ENCODE data around the gene KLF18. TPM values are rescaled to one million over a fixed set of nuclear protein-coding genes. Genes with fewer than 3 reads are reported as not detected.

The KLF18 gene
- total RNA-seq, 1 experiment from 2014 or later = not detected

DNA sequence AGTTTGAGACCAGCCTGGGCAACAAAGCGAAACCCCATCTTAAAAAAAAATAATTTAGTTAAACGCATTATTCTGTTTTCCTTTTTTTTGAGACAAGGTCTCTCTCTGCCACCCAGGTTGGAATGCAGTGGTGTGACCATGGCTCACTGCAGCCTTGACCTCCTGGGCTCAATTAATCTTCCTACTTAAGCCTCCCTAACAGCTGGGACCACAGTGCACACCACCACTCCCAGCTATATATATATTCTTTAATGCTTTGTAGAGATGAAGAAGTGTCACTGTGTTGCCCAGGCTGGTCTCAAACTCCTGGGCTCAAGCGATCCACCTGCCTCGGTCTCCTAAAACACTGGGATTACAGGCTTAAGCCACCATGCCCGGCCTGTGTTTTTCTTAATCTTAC is 30.5 kb downstream of the KLF18 start:
- TF ChIP-seq, protein P1, sequence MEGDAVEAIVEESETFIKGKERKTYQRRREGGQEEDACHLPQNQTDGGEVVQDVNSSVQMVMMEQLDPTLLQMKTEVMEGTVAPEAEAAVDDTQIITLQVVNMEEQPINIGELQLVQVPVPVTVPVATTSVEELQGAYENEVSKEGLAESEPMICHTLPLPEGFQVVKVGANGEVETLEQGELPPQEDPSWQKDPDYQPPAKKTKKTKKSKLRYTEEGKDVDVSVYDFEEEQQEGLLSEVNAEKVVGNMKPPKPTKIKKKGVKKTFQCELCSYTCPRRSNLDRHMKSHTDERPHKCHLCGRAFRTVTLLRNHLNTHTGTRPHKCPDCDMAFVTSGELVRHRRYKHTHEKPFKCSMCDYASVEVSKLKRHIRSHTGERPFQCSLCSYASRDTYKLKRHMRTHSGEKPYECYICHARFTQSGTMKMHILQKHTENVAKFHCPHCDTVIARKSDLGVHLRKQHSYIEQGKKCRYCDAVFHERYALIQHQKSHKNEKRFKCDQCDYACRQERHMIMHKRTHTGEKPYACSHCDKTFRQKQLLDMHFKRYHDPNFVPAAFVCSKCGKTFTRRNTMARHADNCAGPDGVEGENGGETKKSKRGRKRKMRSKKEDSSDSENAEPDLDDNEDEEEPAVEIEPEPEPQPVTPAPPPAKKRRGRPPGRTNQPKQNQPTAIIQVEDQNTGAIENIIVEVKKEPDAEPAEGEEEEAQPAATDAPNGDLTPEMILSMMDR (IDR thresholded peaks at IDR 0.05; ENCODE audit: insufficient read depth in 1 of 2, low read depth in 1 of 2, low read length in 1 of 2, severe bottlenecking in 1 of 2, unreplicated experiment in 1 of 2) = no peak
- intact Hi-C loops (cut with micrococcal nuclease; ENCODE audit: unreplicated experiment) = no loop called here
- Mint-ChIP-seq H3K4me3 (ENCODE audit: unreplicated experiment) (no peak overlapping the region), H3K9me3 (ENCODE audit: unreplicated experiment) (no peaks in the 10 kb centered on the region), H3K27me3 (ENCODE audit: insufficient read depth, unreplicated experiment) (peaks cover 4% of the 10 kb centered on the region), H3K36me3 (ENCODE audit: insufficient read depth, unreplicated experiment) (no peaks in the 10 kb centered on the region), H3K4me1 (ENCODE audit: low read depth, unreplicated experiment) (no peaks in the 10 kb centered on the region), H3K27ac (ENCODE audit: unreplicated experiment) (no peak overlapping the region)
- no peaks in the 10 kb centered on the region for H3K27me3 ChIP-seq (replicated peaks; ENCODE audit: control insufficient read depth, insufficient read depth, low read length)
- POLR2A ChIA-PET = no interaction called here
- no peaks in the 10 kb centered on the region for H3K9me3 ChIP-seq
- H3K36me3 ChIP-seq (ENCODE audit: control insufficient read depth, insufficient read depth, low read length) = no peaks in the 10 kb centered on the region
- no peak for DNase-seq
- no peaks in the 10 kb centered on the region for H3K4me1 ChIP-seq
- BruUV-seq (replicated peaks) = no TSS peak
- no peak overlapping the region for H3K4me3 ChIP-seq (ENCODE audit: low read depth, low read length)
- CTCF ChIA-PET = no interaction called here

DNA sequence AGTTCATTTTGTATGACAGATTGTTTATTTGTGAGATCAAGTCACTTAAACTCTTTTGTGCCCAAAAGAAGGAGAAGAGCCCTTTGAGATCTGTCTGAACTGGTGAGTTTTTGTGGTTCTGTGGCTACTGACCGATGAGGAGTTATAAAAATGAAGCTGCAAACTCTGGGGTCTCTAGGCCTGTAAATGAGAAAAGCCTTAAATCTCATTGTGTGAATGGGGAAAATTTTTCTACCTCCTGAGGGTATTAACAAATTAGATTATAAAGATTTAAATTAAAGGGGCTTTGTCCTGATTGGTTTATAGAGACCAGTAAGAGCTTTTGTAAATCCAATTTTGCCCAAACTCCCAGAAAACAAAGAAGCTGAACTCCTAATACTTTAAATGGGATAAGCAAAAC is 32.5 kb downstream of the KLF18 start:
- DNase-seq = no peak
- Mint-ChIP-seq H3K36me3 (ENCODE audit: insufficient read depth, unreplicated experiment) (no peaks in the 10 kb centered on the region), H3K9me3 (ENCODE audit: unreplicated experiment) (no peaks in the 10 kb centered on the region), H3K4me1 (ENCODE audit: low read depth, unreplicated experiment) (no peaks in the 10 kb centered on the region), H3K27ac (ENCODE audit: unreplicated experiment) (no peak overlapping the region), H3K27me3 (ENCODE audit: insufficient read depth, unreplicated experiment) (peaks cover 4% of the 10 kb centered on the region), H3K4me3 (ENCODE audit: unreplicated experiment) (no peak overlapping the region)
- Histone ChIP-seq H3K36me3 (ENCODE audit: control insufficient read depth, insufficient read depth, low read length) (no peaks in the 10 kb centered on the region), H3K9me3 (no peaks in the 10 kb centered on the region), H3K4me1 (no peaks in the 10 kb centered on the region), H3K27me3 (replicated peaks; ENCODE audit: control insufficient read depth, insufficient read depth, low read length) (no peaks in the 10 kb centered on the region), H3K4me3 (ENCODE audit: low read depth, low read length) (no peak overlapping the region)
- TF ChIP-seq, protein P1 (IDR thresholded peaks at IDR 0.05; ENCODE audit: insufficient read depth in 1 of 2, low read depth in 1 of 2, low read length in 1 of 2, severe bottlenecking in 1 of 2, unreplicated experiment in 1 of 2) = no peak
- no TSS peak for BruUV-seq (replicated peaks)
- intact Hi-C loops (cut with micrococcal nuclease; ENCODE audit: unreplicated experiment) = no loop called here
- ChIA-PET CTCF (no interaction called here), POLR2A (no interaction called here)

DNA sequence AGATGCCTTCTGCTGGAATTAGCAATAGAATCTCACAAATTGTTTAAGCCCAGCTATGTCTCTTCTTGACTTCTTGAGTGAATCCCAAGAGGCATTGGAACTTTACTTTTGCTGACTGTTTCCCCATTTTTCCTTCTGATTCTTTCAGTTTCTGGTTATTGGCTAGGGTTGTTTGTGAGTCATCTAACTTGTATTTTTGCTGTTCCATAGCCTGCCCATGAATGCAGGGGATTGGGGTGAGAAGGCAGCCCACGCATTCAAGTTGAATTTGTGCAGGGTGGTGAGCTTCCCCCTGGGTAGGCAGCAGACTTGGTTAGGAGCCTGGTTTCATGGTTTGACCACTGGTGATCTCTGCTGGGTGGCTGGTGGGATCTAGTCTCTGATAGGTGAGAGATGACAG is 33.2 kb downstream of the KLF18 start:
- DNase-seq = no peak
- Histone ChIP-seq H3K4me3 (ENCODE audit: low read depth, low read length) (no peak overlapping the region), H3K36me3 (ENCODE audit: control insufficient read depth, insufficient read depth, low read length) (no peaks in the 10 kb centered on the region), H3K4me1 (no peaks in the 10 kb centered on the region), H3K27me3 (replicated peaks; ENCODE audit: control insufficient read depth, insufficient read depth, low read length) (no peaks in the 10 kb centered on the region), H3K9me3 (no peaks in the 10 kb centered on the region)
- H3K4me1 Mint-ChIP-seq (ENCODE audit: low read depth, unreplicated experiment) = no peaks in the 10 kb centered on the region
- H3K36me3 Mint-ChIP-seq (ENCODE audit: insufficient read depth, unreplicated experiment) = no peaks in the 10 kb centered on the region
- ChIA-PET CTCF (no interaction called here), POLR2A (interaction anchor here (0.6 kb wide), 1 partner anchor 79 kb away, joined by 6 read pairs; no protein-coding TSS in a partner anchor)
- TF ChIP-seq, protein P1 (IDR thresholded peaks at IDR 0.05; ENCODE audit: insufficient read depth in 1 of 2, low read depth in 1 of 2, low read length in 1 of 2, severe bottlenecking in 1 of 2, unreplicated experiment in 1 of 2) = no peak
- peaks cover 4% of the 10 kb centered on the region for H3K27me3 Mint-ChIP-seq (ENCODE audit: insufficient read depth, unreplicated experiment)
- H3K27ac Mint-ChIP-seq (ENCODE audit: unreplicated experiment) = no peak overlapping the region
- intact Hi-C loops (cut with micrococcal nuclease; ENCODE audit: unreplicated experiment) = no loop called here
- no peak overlapping the region for H3K4me3 Mint-ChIP-seq (ENCODE audit: unreplicated experiment)
- H3K9me3 Mint-ChIP-seq (ENCODE audit: unreplicated experiment) = no peaks in the 10 kb centered on the region
- no TSS peak for BruUV-seq (replicated peaks)

All from Caco-2 (cell line).